PC-9 (cell line): ENCODE data around the gene PRKD1.

ENCODE experiments used
- EZH2 ChIP-seq: fragments of 200-600 bp; sonication (generic); IDR thresholded peaks from 2 replicates; pipeline ENCODE4 v1.8.0; 2017; ENCODE audit warnings: antibody characterized with exemption, low read depth
- TF ChIP-seq, protein P1 (sequence below): fragments of 200-600 bp; sonication (generic); conservative IDR thresholded peaks from 2 replicates; pipeline ENCODE4 v1.6.1; 2017; ENCODE audit warnings: mixed run types, antibody characterized with exemption, mild to moderate bottlenecking, moderate library complexity

DNA sequence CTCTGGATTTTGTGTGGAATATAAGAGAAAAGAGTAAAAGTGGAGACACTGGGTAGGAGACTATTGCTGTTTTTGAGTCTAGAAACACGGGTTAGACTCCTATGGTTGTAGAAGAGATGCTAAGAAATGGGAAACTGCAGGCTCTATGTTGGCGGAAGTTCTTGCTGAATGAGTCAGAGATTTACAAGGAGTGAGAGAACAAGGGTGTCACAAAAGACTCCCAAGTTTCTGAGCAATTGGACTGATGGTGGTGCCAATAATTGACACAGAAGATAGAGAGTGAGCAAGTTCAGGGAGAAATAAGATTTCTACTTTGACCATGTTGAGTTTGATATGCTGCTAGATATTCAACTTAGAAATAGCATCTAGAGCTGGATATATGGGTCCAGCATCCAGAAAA is 2.6 kb upstream of the PRKD1 start:
- TF ChIP-seq, protein P1, sequence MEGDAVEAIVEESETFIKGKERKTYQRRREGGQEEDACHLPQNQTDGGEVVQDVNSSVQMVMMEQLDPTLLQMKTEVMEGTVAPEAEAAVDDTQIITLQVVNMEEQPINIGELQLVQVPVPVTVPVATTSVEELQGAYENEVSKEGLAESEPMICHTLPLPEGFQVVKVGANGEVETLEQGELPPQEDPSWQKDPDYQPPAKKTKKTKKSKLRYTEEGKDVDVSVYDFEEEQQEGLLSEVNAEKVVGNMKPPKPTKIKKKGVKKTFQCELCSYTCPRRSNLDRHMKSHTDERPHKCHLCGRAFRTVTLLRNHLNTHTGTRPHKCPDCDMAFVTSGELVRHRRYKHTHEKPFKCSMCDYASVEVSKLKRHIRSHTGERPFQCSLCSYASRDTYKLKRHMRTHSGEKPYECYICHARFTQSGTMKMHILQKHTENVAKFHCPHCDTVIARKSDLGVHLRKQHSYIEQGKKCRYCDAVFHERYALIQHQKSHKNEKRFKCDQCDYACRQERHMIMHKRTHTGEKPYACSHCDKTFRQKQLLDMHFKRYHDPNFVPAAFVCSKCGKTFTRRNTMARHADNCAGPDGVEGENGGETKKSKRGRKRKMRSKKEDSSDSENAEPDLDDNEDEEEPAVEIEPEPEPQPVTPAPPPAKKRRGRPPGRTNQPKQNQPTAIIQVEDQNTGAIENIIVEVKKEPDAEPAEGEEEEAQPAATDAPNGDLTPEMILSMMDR, result no peak
- no peak for TF ChIP-seq EZH2
